GM12872 (cell line): ENCODE measurements around the gene PRCP.

Experiments used
- CTCF ChIP-seq: IDR thresholded peaks from 3 replicates; pipeline ENCODE4 v1.5.1; 2011; ENCODE audit warnings: low read depth, mild to moderate bottlenecking, low read length, moderate library complexity; ENCODE audit not compliant: insufficient read depth

The PRCP gene

DNA sequence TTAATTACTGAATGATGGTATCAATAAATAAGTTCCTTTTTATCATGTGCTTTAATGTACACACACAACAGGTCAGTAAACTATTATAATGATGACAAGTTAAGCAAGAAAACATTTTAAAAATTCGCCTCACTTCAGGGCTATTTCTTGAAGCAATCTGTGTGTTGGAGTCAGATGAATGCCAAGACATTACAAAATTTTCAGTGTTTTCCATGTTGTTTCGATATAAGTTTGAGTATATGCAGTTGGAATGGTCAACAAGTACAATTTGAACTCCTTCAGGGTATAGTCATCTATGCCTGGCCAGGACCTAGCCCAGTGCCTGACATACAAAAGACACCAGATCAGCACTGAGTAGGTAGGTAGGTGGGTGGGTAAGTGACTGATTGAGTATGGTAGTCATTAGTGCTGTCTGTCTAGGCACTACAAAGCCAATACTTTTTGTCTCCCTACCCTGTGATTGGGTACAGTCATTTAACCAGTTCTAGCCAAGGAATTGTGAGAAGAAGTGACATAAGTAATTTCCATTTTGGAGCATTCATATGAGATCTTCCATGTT lies 7.5 kb downstream of the PRCP start:
- TF ChIP-seq CTCF, result no peak

DNA sequence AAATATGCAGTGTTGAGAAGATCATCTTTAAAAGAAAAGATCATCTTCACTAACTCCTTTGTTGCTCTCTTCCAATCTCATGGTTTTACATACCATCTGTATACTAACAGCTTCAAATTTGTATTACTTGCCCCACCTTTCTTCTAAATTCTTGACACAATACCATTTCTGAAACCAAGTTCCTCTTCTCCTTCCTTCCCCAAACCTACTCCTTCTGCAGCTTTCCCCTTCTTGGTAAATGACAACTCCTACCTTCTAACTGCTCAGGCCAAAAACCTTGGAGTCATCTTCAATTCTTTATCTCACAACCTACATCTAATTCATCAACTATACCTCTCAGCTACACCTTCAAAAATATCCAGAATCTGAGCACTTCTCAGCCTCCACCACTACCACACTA lies 9.3 kb downstream of the PRCP start:
- no peak for TF ChIP-seq CTCF

DNA sequence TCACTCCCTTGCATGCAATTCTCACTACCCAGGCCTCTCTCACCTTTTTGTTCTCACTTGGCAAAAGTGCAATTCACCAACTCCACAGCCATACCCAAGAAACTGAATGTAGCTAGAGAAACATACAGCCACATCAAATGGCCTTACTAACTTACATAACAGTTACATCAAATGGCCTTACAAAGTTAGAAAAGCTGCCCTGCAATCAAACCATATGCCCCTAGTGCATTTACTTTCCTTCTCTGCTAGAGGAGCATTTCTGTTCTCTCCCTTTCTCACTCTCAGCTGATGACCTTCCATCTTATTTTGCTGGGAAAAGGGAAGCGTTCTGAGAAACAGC lies 10.3 kb downstream of the PRCP start:
- TF ChIP-seq CTCF, result no peak

DNA sequence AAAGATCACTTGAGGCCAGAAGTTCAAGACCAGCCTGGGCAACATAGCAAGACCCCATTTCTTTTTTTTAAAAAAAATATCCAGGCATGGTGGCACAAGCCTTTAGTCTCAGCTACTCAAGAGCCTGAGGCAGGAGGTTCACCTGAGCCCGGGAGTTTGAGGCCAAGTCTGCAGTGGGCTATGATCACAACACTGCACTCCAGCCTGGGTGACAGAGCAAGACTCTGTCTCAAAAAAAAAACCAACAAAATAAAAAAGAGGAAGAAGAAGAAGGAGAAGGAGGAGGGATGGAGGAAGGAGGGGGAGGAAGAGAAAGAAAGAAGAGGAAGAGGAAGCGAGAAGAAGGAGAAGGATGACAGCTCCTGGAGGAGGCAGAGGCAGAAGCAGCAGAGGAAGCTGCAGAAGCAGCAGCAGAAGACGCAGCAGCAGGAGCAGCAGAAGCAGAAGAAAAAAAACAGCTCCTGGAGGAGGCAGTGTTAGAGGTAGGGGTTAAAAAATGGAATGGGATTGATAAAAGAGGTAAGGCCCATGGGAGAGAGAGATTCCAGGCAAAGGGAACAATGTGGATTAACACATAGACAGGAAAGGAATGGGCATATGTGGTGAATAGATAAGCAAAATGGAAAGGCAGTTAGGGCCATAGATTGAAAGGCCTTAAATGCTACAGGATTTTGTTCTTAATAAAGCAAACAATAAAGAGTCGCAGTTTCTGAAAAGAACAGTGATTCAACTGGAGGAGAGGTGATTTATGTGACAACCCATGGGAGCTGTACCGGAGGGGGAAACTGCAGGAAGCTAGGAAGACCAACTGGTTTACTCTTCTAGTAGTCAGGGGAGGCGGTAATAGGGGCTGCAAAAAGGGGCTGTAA lies 10.9 kb downstream of the PRCP start:
- TF ChIP-seq CTCF, result no peak

DNA sequence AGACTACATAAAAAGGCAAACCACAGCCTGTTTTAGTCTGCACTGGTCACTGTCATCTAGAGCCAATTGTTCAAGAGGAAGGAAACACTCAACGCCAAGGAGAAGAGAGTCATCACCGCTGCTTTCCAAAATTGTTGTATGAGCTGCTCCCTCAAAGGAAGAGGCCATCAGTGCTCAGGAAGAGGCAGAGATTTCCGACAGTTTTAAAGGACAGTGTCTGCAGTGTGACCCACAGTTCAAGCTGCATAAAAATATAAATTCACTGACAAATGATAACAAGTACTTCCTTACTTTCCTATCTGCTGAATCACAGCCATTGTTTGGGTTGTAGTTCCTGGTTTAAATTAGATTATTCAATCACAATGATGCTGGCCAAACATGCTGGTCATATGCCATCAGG lies 16.4 kb downstream of the PRCP start:
- TF ChIP-seq CTCF, result no peak

DNA sequence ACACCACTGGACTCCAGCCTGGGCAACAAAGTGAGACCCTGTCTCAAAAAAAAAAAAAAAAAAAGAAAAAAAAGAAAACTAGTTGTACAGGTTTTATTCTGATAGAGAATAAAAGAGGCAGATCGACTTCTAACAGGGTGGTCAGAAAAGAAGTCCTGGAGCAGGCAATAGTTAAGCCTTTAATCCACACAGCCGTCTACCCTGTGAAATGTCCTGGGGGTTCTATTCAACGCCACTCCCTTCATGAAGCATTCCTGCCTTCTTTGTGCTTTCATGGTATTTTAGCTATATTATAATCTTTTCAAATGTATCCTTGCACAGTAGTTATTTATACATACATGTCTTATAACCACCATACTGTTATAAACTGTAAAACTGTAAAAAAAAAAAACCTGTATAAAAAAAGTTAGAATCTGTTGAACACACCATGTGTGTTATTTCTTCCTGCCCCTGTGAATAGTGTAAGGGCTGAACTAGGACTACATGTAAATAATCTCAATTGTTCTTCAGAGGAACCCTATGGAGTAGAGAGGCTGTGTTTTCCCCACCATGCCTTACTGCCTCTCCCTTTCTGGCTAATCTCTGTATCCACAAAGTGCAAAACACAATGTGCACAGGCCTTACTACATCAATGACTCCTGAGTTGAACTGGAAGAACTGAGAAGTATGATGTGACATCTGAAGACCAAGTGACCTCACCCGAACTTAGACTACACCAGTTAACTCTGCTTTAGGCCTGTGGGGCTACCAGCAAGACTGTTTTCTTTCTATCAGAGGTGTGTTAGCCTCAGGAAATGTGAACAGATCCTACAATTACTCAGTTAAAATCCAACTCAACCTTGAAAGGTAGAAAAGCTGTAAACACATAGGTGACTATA lies 25.3 kb downstream of the PRCP start:
- TF ChIP-seq CTCF, result no peak

GRCh38 chr11:82873919-82874333 lies 26.3 kb downstream of the PRCP start:
- TF ChIP-seq CTCF, result no peak
